Measurements from ENCODE around the gene PLEKHB2. TPM values are rescaled to one million over a fixed set of nuclear protein-coding genes. Genes with fewer than 3 reads are reported as not detected.

Gene PLEKHB2
- total RNA-seq, 1 experiment from 2014 or later: 94.8 TPM

- POLR2A ChIA-PET: interaction anchor here (1.5 kb wide), 1 partner anchor 11 kb away, joined by 9 read pairs; the partner anchor contains the start of gene PLEKHB2
- DNase-seq (ENCODE audit: low read depth, low spot score) (no peak), ATAC-seq (peak; percentile 70)
- peak overlapping the region; percentile 73 for H3K4me2 ChIP-seq (ENCODE audit: low read length)
- BruUV-seq (replicated peaks): TSS peak; percentile 99
- intact Hi-C loops (cut with micrococcal nuclease): loop anchor here (5.0 kb wide), 1 partner anchor 752 kb away; the partner anchor contains the start of gene IMP4
- TF ChIP-seq EZH2phosphoT487 (IDR thresholded peaks at IDR 0.05; ENCODE audit: borderline replicate concordance): no peak
- no peak for TF ChIP-seq YY1 (IDR thresholded peaks at IDR 0.05; ENCODE audit: extremely low read depth, insufficient replicate concordance, low read depth, low read length)
- no peak for TF ChIP-seq ZNF274 (IDR thresholded peaks at IDR 0.05; ENCODE audit: low read depth, low read length)
- TF ChIP-seq SP1 (IDR thresholded peaks at IDR 0.05; ENCODE audit: low read depth): no peak
- TF ChIP-seq CEBPB (IDR thresholded peaks at IDR 0.05; ENCODE audit: low read depth): no peak
- TF ChIP-seq FOSL1 (IDR thresholded peaks at IDR 0.05; ENCODE audit: low read depth): no peak
- peak; percentile 89 for TF ChIP-seq EGR1 (IDR thresholded peaks at IDR 0.05; ENCODE audit: low read depth)
- TF ChIP-seq CBX3 (IDR thresholded peaks at IDR 0.05; ENCODE audit: low read depth): no peak
- H4K20me1 ChIP-seq (ENCODE audit: insufficient read depth): no peaks in the 10 kb centered on the region
- peak overlapping the region; percentile 80 for H2AFZ ChIP-seq (ENCODE audit: low read depth, low read length, poor library complexity, severe bottlenecking)
- peaks cover 40% of the 10 kb centered on the region for H3K79me2 ChIP-seq (ENCODE audit: insufficient read depth, low read length)
- RAD21 ChIA-PET (ENCODE audit: low non-redundant PET in 1 of 2, low total read pairs in 2 of 2, uncharacterized antibody in 2 of 2, unreplicated experiment in 2 of 2): no interaction called here
- H3K9me2 ChIP-seq (ENCODE audit: insufficient read depth): no peaks in the 10 kb centered on the region
- no peaks in the 10 kb centered on the region for H3K9me3 ChIP-seq (ENCODE audit: control insufficient read depth in 1 of 2, insufficient read depth in 1 of 2, low read depth in 1 of 2, low read length in 2 of 2)
- H3K27ac ChIP-seq (ENCODE audit: low read depth, low read length): peak overlapping the region; percentile 98
- H3K4me1 ChIP-seq (ENCODE audit: control insufficient read depth in 1 of 2, insufficient read depth in 2 of 2, low read length in 2 of 2): peaks cover 3 to 16% of the 10 kb centered on the region in 2 experiments; a peak in 3 of 4 replicates
- H3K36me3 ChIP-seq (ENCODE audit: control insufficient read depth in 1 of 2, insufficient read depth in 2 of 2, low read length in 2 of 2): peaks cover 0 to 13% of the 10 kb centered on the region in 2 experiments; a peak in 1 of 4 replicates
- H3K27me3 ChIP-seq (ENCODE audit: insufficient read depth, low read length): no peaks in the 10 kb centered on the region
- peak overlapping the region; percentile 75 to 84 for H3K4me3 ChIP-seq (replicated peaks in 1 of 2; ENCODE audit: low read depth in 1 of 2, low read length in 2 of 2)
- CTCF ChIA-PET: no interaction called here
- peak overlapping the region; percentile 78 for H3K9ac ChIP-seq (ENCODE audit: low read length)
Observed at GRCh38 chr2:131093696-131094462, 11.3 kb upstream of the PLEKHB2 start.
